Adipocyte (in vitro differentiated cells): ENCODE data around the gene BTN3A1.
A peak's percentile ranks its signal among the peaks of the same experiment; 100 is the strongest.

Source experiments
- DNase-seq: peaks from one replicate; pipeline ENCODE4 v3.0.0-alpha.2; 2015; ENCODE audit warnings: low read depth
- H3K27me3 ChIP-seq: replicated peaks from 2 replicates; pipeline ENCODE4 v1.7.0; 2013; ENCODE audit warnings: mild to moderate bottlenecking, low read length, moderate library complexity; ENCODE audit not compliant: control insufficient read depth, insufficient read depth
- H3K36me3 ChIP-seq: 2 replicates; pipeline ENCODE4 v1.7.0; 2013; ENCODE audit warnings: low read length, mild to moderate bottlenecking, moderate library complexity; ENCODE audit not compliant: control insufficient read depth, insufficient read depth, severe bottlenecking
- H3K4me1 ChIP-seq: 2 replicates; pipeline ENCODE4 v1.7.0; 2013; ENCODE audit warnings: mild to moderate bottlenecking, low read length, moderate library complexity; ENCODE audit not compliant: control insufficient read depth, insufficient read depth
- H3K4me3 ChIP-seq: 2 replicates; pipeline ENCODE4 v1.7.0; 2013; ENCODE audit warnings: mild to moderate bottlenecking, low read length, moderate library complexity
- H3K9ac ChIP-seq: 2 replicates; pipeline ENCODE4 v1.7.0; 2013; ENCODE audit warnings: mild to moderate bottlenecking, low read length, moderate library complexity
- H3K9me3 ChIP-seq: 2 replicates; pipeline ENCODE4 v1.7.0; 2013; ENCODE audit warnings: mild to moderate bottlenecking, low read length, moderate library complexity; ENCODE audit not compliant: control insufficient read depth

BTN3A1 gene

GRCh38 chr6:26398555-26398954 is 3.5 kb upstream of the BTN3A1 start:
- Histone ChIP-seq H3K4me3 (no peak overlapping the region), H3K9ac (no peak overlapping the region), H3K4me1 (peaks cover 17% of the 10 kb centered on the region), H3K9me3 (no peaks in the 10 kb centered on the region), H3K36me3 (no peaks in the 10 kb centered on the region), H3K27me3 (no peaks in the 10 kb centered on the region)
- no peak for DNase-seq

- no peak for DNase-seq
- no peaks in the 10 kb centered on the region for H3K27me3 ChIP-seq
- H3K4me1 ChIP-seq = peaks cover 9% of the 10 kb centered on the region
- H3K4me3 ChIP-seq = no peak overlapping the region
- no peaks in the 10 kb centered on the region for H3K9me3 ChIP-seq
- H3K36me3 ChIP-seq = no peaks in the 10 kb centered on the region
- no peak overlapping the region for H3K9ac ChIP-seq
Measured at GRCh38 chr6:26400626-26401025, 1.4 kb upstream of the BTN3A1 start.

- Histone ChIP-seq H3K36me3 (no peaks in the 10 kb centered on the region), H3K4me1 (peaks cover 9% of the 10 kb centered on the region), H3K9ac (peak overlapping the region; percentile 84), H3K27me3 (no peaks in the 10 kb centered on the region), H3K9me3 (no peaks in the 10 kb centered on the region), H3K4me3 (peak overlapping the region; percentile 92)
- DNase-seq = no peak
Measured at GRCh38 chr6:26401389-26401986, 587 bp upstream of the BTN3A1 start.

GRCh38 chr6:26403893-26404292 is 1.8 kb downstream of the BTN3A1 start:
- H3K36me3 ChIP-seq = no peaks in the 10 kb centered on the region
- H3K27me3 ChIP-seq = no peaks in the 10 kb centered on the region
- H3K4me3 ChIP-seq = no peak overlapping the region
- no peak overlapping the region for H3K9ac ChIP-seq
- H3K4me1 ChIP-seq = peaks cover 9% of the 10 kb centered on the region
- H3K9me3 ChIP-seq = no peaks in the 10 kb centered on the region
- DNase-seq = no peak

GRCh38 chr6:26404546-26404945 is 2.5 kb downstream of the BTN3A1 start:
- peaks cover 9% of the 10 kb centered on the region for H3K4me1 ChIP-seq
- no peaks in the 10 kb centered on the region for H3K9me3 ChIP-seq
- no peak overlapping the region for H3K9ac ChIP-seq
- H3K4me3 ChIP-seq = no peak overlapping the region
- no peaks in the 10 kb centered on the region for H3K27me3 ChIP-seq
- H3K36me3 ChIP-seq = no peaks in the 10 kb centered on the region
- no peak for DNase-seq

GRCh38 chr6:26408828-26409730 is 7.0 kb downstream of the BTN3A1 start:
- no peaks in the 10 kb centered on the region for H3K4me1 ChIP-seq
- no peak overlapping the region for H3K9ac ChIP-seq
- no peaks in the 10 kb centered on the region for H3K27me3 ChIP-seq
- H3K4me3 ChIP-seq = no peak overlapping the region
- no peaks in the 10 kb centered on the region for H3K9me3 ChIP-seq
- DNase-seq = no peak
- H3K36me3 ChIP-seq = no peaks in the 10 kb centered on the region

- no peaks in the 10 kb centered on the region for H3K27me3 ChIP-seq
- no peak overlapping the region for H3K9ac ChIP-seq
- no peak for DNase-seq
- H3K9me3 ChIP-seq = no peaks in the 10 kb centered on the region
- H3K36me3 ChIP-seq = no peaks in the 10 kb centered on the region
- H3K4me1 ChIP-seq = peaks cover 9% of the 10 kb centered on the region
- no peak overlapping the region for H3K4me3 ChIP-seq
Measured at GRCh38 chr6:26411751-26412150, 9.7 kb downstream of the BTN3A1 start.

GRCh38 chr6:26412228-26412627 is 10.2 kb downstream of the BTN3A1 start:
- no peaks in the 10 kb centered on the region for H3K27me3 ChIP-seq
- no peak overlapping the region for H3K4me3 ChIP-seq
- no peaks in the 10 kb centered on the region for H3K36me3 ChIP-seq
- DNase-seq = peak; percentile 47
- H3K9ac ChIP-seq = no peak overlapping the region
- H3K9me3 ChIP-seq = no peaks in the 10 kb centered on the region
- H3K4me1 ChIP-seq = peaks cover 9% of the 10 kb centered on the region

- no peak for DNase-seq
- H3K4me1 ChIP-seq = peaks cover 9% of the 10 kb centered on the region
- H3K9ac ChIP-seq = no peak overlapping the region
- H3K9me3 ChIP-seq = no peaks in the 10 kb centered on the region
- H3K4me3 ChIP-seq = no peak overlapping the region
- H3K27me3 ChIP-seq = no peaks in the 10 kb centered on the region
- no peaks in the 10 kb centered on the region for H3K36me3 ChIP-seq
Measured at GRCh38 chr6:26412954-26413353, 10.9 kb downstream of the BTN3A1 start.

GRCh38 chr6:26414281-26414680 is 12.2 kb downstream of the BTN3A1 start:
- Histone ChIP-seq H3K9ac (no peak overlapping the region), H3K36me3 (no peaks in the 10 kb centered on the region), H3K9me3 (no peaks in the 10 kb centered on the region), H3K27me3 (no peaks in the 10 kb centered on the region), H3K4me1 (peaks cover 9% of the 10 kb centered on the region), H3K4me3 (no peak overlapping the region)
- DNase-seq = no peak

- no peak for DNase-seq
- H3K4me1 ChIP-seq = peaks cover 9% of the 10 kb centered on the region
- H3K27me3 ChIP-seq = no peaks in the 10 kb centered on the region
- H3K4me3 ChIP-seq = no peak overlapping the region
- H3K9me3 ChIP-seq = no peaks in the 10 kb centered on the region
- no peak overlapping the region for H3K9ac ChIP-seq
- no peaks in the 10 kb centered on the region for H3K36me3 ChIP-seq
Measured at GRCh38 chr6:26415036-26415614, 13.1 kb downstream of the BTN3A1 start.
